ENCODE data around the gene REM1.
"Not testable (repeated sequence)": the region's sequence is repeated elsewhere in the genome, so short reads cannot be mapped to it uniquely, and the experiment has no call there.

The REM1 gene

GRCh38 chr20:31485450-31486339, 10.6 kb downstream of the REM1 start:
- DNase-seq (ENCODE audit: low spot score) = no peak

GRCh38 chr20:31488115-31488514, 13.0 kb downstream of the REM1 start:
- DNase-seq (ENCODE audit: low spot score) = no peak

GRCh38 chr20:31489152-31489551, 14.1 kb downstream of the REM1 start:
- DNase-seq (ENCODE audit: low spot score) = no peak

GRCh38 chr20:31490752-31491151, 15.7 kb downstream of the REM1 start:
- no peak for DNase-seq (ENCODE audit: low spot score)

GRCh38 chr20:31494131-31494530, 19.0 kb downstream of the REM1 start:
- DNase-seq (ENCODE audit: low spot score) = peak; percentile 46

GRCh38 chr20:31496761-31497295, 21.7 kb downstream of the REM1 start:
- no peak for DNase-seq (ENCODE audit: low spot score)

- no peak for DNase-seq (ENCODE audit: low spot score)
These were observed 22.9 kb downstream of the REM1 start for GRCh38 chr20:31497838-31498540.

- no peak for DNase-seq (ENCODE audit: low spot score)
These were observed 25.4 kb downstream of the REM1 start for GRCh38 chr20:31500527-31500926.

- DNase-seq (ENCODE audit: low spot score) = peak; percentile 87
These were observed 28.0 kb downstream of the REM1 start for GRCh38 chr20:31502884-31503673.

GRCh38 chr20:31505903-31506302, 30.8 kb downstream of the REM1 start:
- DNase-seq (ENCODE audit: low spot score) = no peak

- DNase-seq (ENCODE audit: low spot score) = no peak
These were observed 33.6 kb downstream of the REM1 start for GRCh38 chr20:31508517-31509244.

- peak; percentile 94 for DNase-seq (ENCODE audit: low spot score)
These were observed 39.3 kb downstream of the REM1 start, which contains the start of gene HM13 for GRCh38 chr20:31514154-31515071. HM13 (plus strand) TSS chr20:31514442; CDS start chr20:31514552, 110 bp downstream.

- no peak for DNase-seq (ENCODE audit: low spot score)
These were observed 40.1 kb downstream of the REM1 start for GRCh38 chr20:31515072-31515774.

- DNase-seq (ENCODE audit: low spot score) = no peak
These were observed 40.7 kb downstream of the REM1 start for GRCh38 chr20:31515775-31516107.

- DNase-seq (ENCODE audit: low spot score) = no peak
These were observed 41.1 kb downstream of the REM1 start for GRCh38 chr20:31516166-31516565.

GRCh38 chr20:31516651-31517050, 41.6 kb downstream of the REM1 start:
- DNase-seq (ENCODE audit: low spot score) = no peak

GRCh38 chr20:31517373-31517772, 42.3 kb downstream of the REM1 start:
- peak; percentile 23 for DNase-seq (ENCODE audit: low spot score)

GRCh38 chr20:31521267-31521666, 46.2 kb downstream of the REM1 start:
- not testable (repeated sequence) for DNase-seq (ENCODE audit: low spot score)

- no peak for DNase-seq (ENCODE audit: low spot score)
These were observed 47.6 kb downstream of the REM1 start for GRCh38 chr20:31522731-31523130.
